Measurements from ENCODE around the gene UGP2.
"Not testable (repeated sequence)": the region's sequence is repeated elsewhere in the genome, so short reads cannot be mapped to it uniquely, and the experiment has no call there.

UGP2 gene

GRCh38 chr2:63840081-63840784 lies 1.5 kb upstream of the UGP2 start:
- no peak for DNase-seq (ENCODE audit: low read depth, low spot score)

- DNase-seq (ENCODE audit: low read depth, low spot score) = peak; percentile 96
Measured at GRCh38 chr2:63840785-63841253, 877 bp upstream of the UGP2 start.

- DNase-seq (ENCODE audit: low read depth, low spot score) = no peak
Measured at GRCh38 chr2:63842149-63843061, 709 bp downstream of the UGP2 start.

GRCh38 chr2:63843093-63843492 lies 1.4 kb downstream of the UGP2 start:
- no peak for DNase-seq (ENCODE audit: low read depth, low spot score)

GRCh38 chr2:63843791-63844190 lies 2.1 kb downstream of the UGP2 start:
- DNase-seq (ENCODE audit: low read depth, low spot score) = no peak

- DNase-seq (ENCODE audit: low read depth, low spot score) = no peak
Measured at GRCh38 chr2:63844616-63845015, 2.9 kb downstream of the UGP2 start.

- DNase-seq (ENCODE audit: low read depth, low spot score) = no peak
Measured at GRCh38 chr2:63845866-63846265, 4.2 kb downstream of the UGP2 start.

- no peak for DNase-seq (ENCODE audit: low read depth, low spot score)
Measured at GRCh38 chr2:63846487-63846886, 4.8 kb downstream of the UGP2 start.

- DNase-seq (ENCODE audit: low read depth, low spot score) = not testable (repeated sequence)
Measured at GRCh38 chr2:63847571-63847970, 5.9 kb downstream of the UGP2 start.

GRCh38 chr2:63849381-63850203 lies 7.9 kb downstream of the UGP2 start:
- no peak for DNase-seq (ENCODE audit: low read depth, low spot score)

GRCh38 chr2:63850204-63850571 lies 8.5 kb downstream of the UGP2 start:
- DNase-seq (ENCODE audit: low read depth, low spot score) = no peak

- DNase-seq (ENCODE audit: low read depth, low spot score) = no peak
Measured at GRCh38 chr2:63850649-63851048, 9.0 kb downstream of the UGP2 start.

GRCh38 chr2:63851691-63852311 lies 10.1 kb downstream of the UGP2 start:
- no peak for DNase-seq (ENCODE audit: low read depth, low spot score)

GRCh38 chr2:63853527-63854310 lies 12.0 kb downstream of the UGP2 start:
- no peak for DNase-seq (ENCODE audit: low read depth, low spot score)

GRCh38 chr2:63855418-63856302 lies 14.0 kb downstream of the UGP2 start:
- no peak for DNase-seq (ENCODE audit: low read depth, low spot score)

GRCh38 chr2:63856303-63856603 lies 14.6 kb downstream of the UGP2 start:
- no peak for DNase-seq (ENCODE audit: low read depth, low spot score)

- DNase-seq (ENCODE audit: low read depth, low spot score) = no peak
Measured at GRCh38 chr2:63858291-63858690, 16.6 kb downstream of the UGP2 start.

- DNase-seq (ENCODE audit: low read depth, low spot score) = peak; percentile 13
Measured at GRCh38 chr2:63861220-63861822, 19.6 kb downstream of the UGP2 start.

GRCh38 chr2:63862806-63863205 lies 21.1 kb downstream of the UGP2 start:
- DNase-seq (ENCODE audit: low read depth, low spot score) = no peak

Data from activated naive CD8-positive, alpha-beta T cell treated with anti-CD3 and anti-CD28 coated beads, Interleukin-2, amount 50 U/mL, for 16 hours (primary cell).